GM20431 (cell line): Measurements from ENCODE around the gene TM4SF4.

Experiments used
- in situ Hi-C: fragments of 300-500 bp; cut with MseI, MboI; formaldehyde crosslinking; loops from one replicate; pipeline ENCODE4 v1.15.0; 2020; ENCODE audit warnings: low sequenced_read_pairs; ENCODE audit not compliant: unreplicated experiment

The TM4SF4 gene

GRCh38 chr3:149476225-149476624, 1.7 kb downstream of the TM4SF4 start:
- in situ Hi-C loops, result loop anchor here (10.0 kb wide), 1 partner anchor 81 kb away; no protein-coding TSS in a partner anchor

DNA sequence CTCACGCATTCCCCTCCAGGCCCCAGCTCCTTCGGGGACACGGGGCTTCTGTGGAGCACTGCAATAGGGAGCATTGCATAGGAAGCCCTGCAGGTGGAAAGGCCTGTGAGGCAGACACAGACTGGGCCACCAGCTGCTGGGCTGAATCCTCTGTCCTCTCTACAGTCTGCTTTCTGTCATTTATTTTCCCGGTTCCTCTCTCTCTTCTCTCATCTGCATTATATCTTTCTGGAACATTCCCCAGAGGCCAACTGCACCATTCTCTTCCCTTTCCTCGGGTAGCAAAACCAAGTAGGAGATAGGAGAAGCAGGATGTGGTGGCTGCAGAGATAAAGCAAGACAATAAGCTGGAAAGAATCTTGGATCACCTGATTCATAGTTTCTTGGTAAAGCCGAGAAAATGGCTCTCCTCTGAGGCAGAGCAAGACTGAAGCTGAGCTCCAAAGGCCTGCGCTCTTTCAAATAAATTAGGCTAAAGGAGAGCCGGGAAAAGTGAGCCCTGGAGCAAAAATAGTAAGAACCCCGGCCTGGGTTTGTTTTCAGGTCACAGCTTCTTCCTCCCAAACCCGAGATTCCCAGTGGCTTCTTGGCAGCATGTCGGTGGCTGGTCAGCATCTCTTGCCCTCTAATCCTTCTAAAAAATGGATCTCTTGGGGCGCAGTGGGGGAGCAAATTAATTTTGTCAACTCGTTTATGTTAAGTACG, 5.3 kb downstream of the TM4SF4 start:
- in situ Hi-C loops, result loop anchor here (10.0 kb wide), 1 partner anchor 85 kb away; no protein-coding TSS in a partner anchor

DNA sequence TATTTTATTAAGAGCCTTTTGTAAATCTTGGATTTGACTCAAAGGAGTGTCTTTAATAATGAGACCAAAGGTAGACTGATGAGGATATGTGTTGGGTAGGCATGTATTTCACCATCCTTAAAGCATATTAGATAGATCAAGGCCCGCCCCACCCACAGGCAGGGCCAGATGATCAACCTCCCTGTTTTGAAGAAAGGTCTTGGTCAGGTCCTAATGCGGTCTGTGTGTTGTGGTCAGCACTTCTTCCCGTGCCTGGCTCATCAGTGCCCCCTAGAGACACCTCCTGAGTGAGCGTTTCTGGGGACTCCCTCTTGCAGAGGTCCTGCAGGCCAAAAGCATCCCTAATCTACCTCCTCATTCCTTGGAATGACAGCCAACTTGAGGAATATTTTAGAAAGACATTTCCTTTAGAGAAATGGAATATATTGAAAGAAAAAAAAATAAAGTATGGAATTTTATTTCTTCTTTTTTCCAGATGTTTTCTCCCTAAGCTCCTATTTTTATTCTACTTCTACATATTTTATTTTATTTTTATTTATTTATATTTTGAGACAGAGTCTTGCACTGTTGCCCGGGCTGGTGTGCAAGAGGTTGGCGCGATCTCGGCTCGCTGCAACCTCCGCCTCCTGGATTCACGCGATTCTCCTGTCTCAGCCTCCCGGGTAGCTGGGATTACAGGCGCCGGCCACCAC, 6.0 kb downstream of the TM4SF4 start:
- in situ Hi-C loops, result no loop called here

DNA sequence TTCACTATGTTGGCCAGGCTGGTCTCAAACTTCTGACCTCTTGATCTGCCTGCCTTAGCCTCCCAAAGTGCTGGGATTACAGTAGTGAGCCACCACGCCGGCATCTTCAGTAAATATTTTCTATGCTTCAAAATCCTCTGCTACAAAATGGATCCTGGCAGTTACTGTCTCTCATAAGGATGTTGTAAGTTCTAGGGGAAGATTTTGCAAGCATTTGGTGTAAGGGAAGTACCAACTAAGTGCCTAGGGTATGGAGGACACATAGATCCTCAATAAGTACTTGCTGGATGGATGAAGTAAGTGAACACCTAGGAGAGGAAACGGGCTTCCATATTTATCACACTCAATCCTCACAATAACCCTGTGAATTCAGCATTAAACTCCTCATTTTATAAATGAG, 6.6 kb downstream of the TM4SF4 start:
- in situ Hi-C loops, result no loop called here

DNA sequence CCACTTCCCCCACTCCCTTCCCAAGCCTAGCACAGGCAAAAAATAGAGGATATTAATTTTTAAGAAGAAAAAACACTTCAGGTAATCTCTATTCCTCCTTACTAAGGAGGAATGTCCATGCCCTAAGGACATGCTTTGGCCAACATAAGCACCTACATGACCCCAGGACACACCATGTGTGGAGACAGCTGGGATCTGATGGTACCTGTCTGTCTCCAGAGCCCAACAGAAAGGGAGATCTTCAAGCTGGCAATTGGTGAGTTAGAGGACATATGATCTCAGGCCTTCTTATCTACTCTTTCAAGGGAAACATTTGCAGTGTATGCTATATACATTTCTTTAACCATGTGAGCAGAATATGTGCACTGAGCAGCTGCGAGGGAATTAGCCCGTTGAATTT, 7.0 kb downstream of the TM4SF4 start:
- in situ Hi-C loops, result no loop called here

GRCh38 chr3:149486726-149487125, 12.2 kb downstream of the TM4SF4 start:
- in situ Hi-C loops, result no loop called here

DNA sequence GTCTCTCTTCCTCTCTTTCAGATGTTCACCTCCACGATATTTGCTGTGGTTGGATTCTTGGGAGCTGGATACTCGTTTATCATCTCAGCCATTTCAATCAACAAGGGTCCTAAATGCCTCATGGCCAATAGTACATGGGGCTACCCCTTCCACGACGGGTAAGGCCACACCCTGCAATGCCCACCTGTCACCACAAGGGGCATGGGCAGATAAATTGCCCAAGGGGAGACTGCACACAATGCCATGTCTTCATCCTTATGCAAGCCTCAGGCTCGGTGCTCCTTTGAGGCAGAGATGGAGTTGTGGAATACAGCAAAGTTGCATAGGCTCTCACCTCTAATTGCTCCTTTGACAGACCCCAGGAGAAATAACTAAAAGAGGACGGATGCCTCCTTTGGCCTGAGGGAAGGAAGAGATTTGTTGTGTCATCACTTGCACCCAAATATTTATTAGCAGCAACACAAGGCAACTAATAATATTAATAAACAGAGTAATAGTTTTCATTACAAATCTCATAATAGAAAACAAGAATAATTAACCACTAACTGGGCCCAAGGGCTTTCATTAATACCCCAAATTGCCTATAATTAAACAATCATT, 13.2 kb downstream of the TM4SF4 start:
- in situ Hi-C loops, result no loop called here

DNA sequence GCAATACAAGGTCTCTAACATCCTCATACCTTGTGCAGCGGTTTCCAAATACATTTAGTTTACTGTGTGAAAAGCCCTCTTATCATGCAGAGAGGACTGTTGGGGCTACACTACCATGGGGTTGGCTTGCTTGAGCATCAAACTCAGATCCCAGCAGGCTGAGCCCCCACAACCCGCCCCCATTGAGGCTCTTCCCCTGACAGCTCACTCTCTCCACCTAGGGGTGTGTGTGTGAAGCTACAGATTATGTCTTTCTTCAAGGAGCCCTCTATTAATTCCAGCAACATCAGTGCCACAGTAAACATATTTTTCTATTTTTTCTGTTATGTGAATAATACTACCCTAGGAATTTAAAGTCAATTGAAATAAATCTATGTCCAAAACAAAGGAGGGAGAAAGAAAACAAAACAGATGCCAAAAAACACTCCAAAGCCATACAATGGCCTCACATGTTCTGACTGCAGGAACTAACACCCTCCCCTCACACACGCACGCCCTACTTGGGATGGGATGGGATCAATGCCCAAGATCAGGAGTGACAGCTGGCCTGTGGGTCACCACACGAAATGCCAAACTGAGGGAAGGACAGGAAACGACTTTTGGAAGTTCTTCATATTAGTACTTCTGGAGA, 14.7 kb downstream of the TM4SF4 start:
- in situ Hi-C loops, result no loop called here

GRCh38 chr3:149490260-149490971, 15.9 kb downstream of the TM4SF4 start:
- in situ Hi-C loops, result no loop called here

DNA sequence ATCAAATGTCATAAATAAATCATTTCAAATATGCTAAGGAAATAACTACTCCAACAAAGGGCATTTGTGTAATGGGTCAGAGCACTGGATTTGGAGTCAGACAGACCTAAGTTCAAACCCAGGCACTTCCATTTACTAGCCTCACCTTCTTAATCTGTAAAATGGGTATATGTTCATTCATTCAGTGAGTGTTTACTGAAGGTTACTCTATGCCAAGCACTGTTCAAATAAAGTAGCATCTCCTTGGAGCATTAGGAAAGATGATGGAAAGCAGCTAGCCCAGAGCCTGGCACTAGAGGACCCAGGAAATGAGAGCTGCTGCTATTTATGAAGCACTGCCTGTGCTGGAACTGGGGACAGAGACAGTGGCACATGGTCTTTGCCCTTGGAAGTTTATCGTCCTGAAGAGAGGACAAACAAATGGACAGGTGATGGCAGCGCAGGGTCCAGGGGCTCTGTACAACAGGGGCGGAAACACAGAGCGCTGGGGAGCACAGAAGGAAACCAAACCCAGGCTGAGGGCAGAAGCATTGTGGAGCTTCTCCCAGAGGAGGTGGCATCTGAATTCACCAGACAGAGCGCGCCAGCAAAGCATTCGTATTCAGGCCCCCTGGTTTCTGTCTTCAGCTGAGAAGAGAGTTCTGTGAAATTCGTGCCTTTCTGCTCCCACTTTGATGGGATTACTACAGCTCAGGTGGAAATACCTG, 19.0 kb downstream of the TM4SF4 start:
- in situ Hi-C loops, result no loop called here

- in situ Hi-C loops, result no loop called here
Measured at GRCh38 chr3:149494022-149494758, 19.7 kb downstream of the TM4SF4 start.

DNA sequence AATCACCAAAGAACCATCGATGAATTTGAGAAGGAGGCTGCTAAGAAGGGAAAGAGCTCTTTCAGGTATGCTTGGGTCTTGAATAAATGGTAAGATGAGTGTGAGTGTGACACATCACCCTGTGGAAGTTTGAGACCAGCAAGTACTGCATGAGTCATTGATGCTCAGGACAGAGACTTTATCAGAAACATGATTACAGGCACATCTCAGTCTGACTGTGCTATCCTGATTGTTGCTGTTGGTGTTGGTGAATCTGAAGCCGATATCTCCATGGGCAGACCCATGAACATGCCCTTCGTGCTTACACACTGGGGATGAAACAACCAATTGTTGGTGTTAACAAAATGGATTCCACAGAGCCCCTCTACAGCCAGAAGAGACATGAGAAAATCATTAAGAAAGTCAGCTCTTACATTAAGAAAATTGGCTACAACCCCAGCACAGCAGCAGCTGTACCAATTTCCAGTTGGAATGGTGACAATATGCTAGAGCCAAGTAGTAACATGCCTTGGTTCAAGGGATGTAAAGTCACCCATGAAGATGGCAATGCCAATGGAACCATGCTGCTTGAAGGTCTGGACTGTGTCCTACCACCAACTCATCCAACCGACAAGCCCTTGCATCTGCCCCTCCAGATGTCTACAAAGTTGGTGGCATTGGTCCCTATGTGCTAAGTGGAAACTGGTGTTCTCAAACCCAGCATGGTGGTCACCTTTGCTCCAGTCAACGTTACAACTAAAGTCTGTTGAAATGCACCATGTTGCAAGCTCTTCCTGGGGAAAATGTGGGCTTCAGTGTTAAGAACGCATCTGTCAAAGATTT, 20.5 kb downstream of the TM4SF4 start:
- in situ Hi-C loops, result no loop called here

DNA sequence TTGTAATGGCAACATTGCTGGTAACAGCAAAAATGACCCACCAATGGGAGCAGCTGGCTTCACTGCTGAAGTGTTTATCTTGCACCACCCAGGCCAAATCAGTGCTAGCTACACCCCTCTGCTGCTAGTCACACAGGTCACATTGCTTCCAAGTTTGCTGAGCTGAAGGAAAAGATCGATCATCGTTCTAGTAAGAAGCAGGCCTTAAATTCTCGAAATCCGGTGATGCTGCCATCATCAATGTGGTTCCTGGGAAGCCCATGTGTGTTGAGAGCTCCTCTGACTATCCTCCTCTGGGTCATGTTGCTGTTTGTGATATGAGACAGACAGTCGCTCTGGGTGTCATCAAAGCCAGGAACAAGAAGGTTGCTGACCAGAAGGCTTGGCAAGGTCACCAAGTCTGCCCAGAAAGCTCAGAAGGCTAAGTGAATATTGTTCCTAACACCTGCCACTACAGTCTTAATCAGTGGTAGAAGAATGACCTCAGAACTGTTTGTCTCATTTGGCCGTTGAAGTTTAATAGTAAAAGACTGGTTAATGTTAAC, 21.2 kb downstream of the TM4SF4 start:
- in situ Hi-C loops, result no loop called here

- in situ Hi-C loops, result no loop called here
Measured at GRCh38 chr3:149496891-149497290, 22.4 kb downstream of the TM4SF4 start.

DNA sequence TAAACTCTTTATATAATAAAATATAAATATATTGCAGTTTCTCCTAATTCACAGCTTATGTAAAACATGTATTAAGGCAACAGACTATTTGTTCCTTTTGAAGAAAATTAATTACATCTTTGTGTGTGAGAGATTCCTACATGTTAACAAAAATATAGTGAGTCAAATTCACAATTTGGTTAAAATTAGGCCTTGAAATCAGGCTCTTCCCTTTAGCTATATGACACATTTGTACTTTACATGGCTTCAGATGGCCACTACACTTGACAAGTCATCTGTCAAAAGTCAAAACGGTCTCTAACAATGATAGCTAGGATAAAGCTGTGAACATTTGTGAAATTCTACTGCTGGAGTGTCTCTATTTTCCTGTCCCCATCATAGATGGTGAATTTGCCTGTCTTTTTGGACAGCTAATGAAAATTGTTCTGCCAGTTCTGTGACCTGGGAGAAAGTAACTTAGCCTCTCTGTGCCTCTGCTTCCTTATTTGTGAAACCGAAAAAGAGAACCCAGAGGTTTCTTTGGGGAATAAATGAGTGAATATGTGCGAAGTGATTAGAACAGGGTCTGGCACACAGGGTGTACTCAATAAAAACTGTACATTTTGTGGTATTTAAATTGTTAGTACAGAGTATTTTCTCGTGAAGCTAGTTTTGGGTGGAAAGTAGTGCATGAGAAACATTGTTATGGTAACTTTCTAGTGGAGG, 23.6 kb downstream of the TM4SF4 start:
- in situ Hi-C loops, result no loop called here

DNA sequence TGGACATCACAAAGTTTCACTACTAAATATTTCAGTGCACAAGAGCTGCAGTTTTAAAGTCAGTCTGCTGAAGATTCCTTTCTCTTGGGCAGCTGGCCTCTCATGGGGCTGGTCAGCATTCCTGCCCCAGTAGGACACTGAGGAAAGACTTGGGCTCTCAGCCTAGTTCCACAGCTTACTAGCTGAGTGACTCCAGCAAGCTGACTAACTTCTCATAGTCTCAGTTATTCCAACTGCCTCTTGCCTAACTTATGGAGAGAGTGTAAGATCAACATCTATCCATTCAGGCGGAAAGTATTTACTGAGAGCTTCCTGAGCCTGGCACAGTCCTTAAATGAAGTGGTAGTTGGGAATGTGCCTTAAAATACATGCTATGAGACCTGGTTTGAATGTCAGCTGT, 27.0 kb downstream of the TM4SF4 start:
- in situ Hi-C loops, result loop anchor here (25.0 kb wide), 1 partner anchor 261 kb away; the partner anchor contains the start of gene COMMD2

DNA sequence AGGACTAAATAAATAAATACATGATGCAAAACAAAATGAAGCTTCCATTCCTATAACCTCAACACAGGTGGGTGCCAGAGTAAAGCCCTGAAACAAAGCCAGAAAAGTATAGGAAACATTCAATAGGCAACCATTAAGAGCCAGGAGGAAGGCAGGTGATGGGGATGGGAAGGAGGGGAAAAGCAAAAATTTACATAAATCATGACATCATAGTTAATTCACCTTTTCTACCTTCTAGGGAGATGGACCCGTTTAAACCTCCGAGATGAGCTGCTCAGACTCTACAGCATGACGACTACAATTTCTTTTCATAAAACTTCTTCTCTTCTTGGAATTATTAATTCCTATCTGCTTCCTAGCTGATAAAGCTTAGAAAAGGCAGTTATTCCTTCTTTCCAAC, 27.9 kb downstream of the TM4SF4 start:
- in situ Hi-C loops, result loop anchor here (25.0 kb wide), 1 partner anchor 260 kb away; the partner anchor contains the start of gene COMMD2
